A549 (cell line): ENCODE measurements around the gene ZFHX3. TPM values are rescaled to one million over a fixed set of nuclear protein-coding genes. Genes with fewer than 3 reads are reported as not detected.

Source experiments
- ATAC-seq, 2 experiments: fragments of 200-7000 bp in 1 of 2; fragments of >200 bp in 1 of 2; cut with Nextera tagmentation in 1 of 2; cut with Tn5 transposase in 1 of 2; 3 replicates each; pipeline versions ENCODE4 v1.8.0 to v1.9.1; 2018 to 2020; ENCODE audit warnings: mild to moderate bottlenecking in 1 of 2, moderate library complexity in 1 of 2
- CTCF ChIA-PET: fragments of 300-600 bp; sonication (Branson Sonifier 250); formaldehyde crosslinking; extraction: SDS; loops from one replicate; lab custom pipeline; 2021; ENCODE audit warnings: antibody characterized with exemption, inconsistent platforms; lab: Yijun Ruan, JAX
- POLR2A ChIA-PET: fragments of 350-600 bp; formaldehyde crosslinking; extraction: SDS; loops from one replicate; lab custom pipeline; 2021; ENCODE audit warnings: antibody characterized with exemption, inconsistent platforms; lab: Yijun Ruan, JAX
- DNase-seq, 2 experiments: peaks; one replicate each; pipeline versions ENCODE4 v3.0.0 to v3.0.0-alpha.2; 2011 to 2016; ENCODE audit warnings: low read depth in 1 of 2, low spot score in 1 of 2
- FAIRE-seq: peaks from 2 replicates; lab custom pipeline; 2011; peaks lifted over from hg19 to GRCh38; lab: Jason Lieb, UNC
- H3K27ac ChIP-seq, 2 experiments: fragments of >200 bp; sonication (Bioruptor Twin); formaldehyde crosslinking; 3 replicates each; pipeline ENCODE4 v1.5.1; 2016 to 2017
- H3K4me1 ChIP-seq: fragments of >200 bp; sonication (Bioruptor Twin); formaldehyde crosslinking; 3 replicates; pipeline ENCODE4 v1.6.1; 2016
- H3K4me2 ChIP-seq: fragments of >200 bp; sonication (Bioruptor Twin); formaldehyde crosslinking; 3 replicates; pipeline ENCODE4 v1.6.1; 2016
- H3K4me3 ChIP-seq: fragments of >200 bp; sonication (Bioruptor Twin); formaldehyde crosslinking; 3 replicates; pipeline ENCODE4 v1.5.1; 2016
- H3K9me3 ChIP-seq: fragments of >200 bp; sonication (Bioruptor Twin); formaldehyde crosslinking; 3 replicates; pipeline ENCODE4 v1.6.1; 2016
- ATOH8 ChIP-seq: fragments of 250-450 bp; sonication (Bioruptor Pico); IDR thresholded peaks from 2 replicates; pipeline ENCODE4 v1.5.0; 2020; ENCODE audit warnings: low read depth, mild to moderate bottlenecking, moderate library complexity
- BCL3 ChIP-seq: fragments of >200 bp; sonication (Bioruptor Twin); formaldehyde crosslinking; IDR thresholded peaks from 3 replicates; pipeline ENCODE4 v1.6.1; 2016
- CHD4 ChIP-seq: fragments of 200-600 bp; sonication (generic); IDR thresholded peaks from 2 replicates; pipeline ENCODE4 v1.6.1; 2016; ENCODE audit warnings: antibody characterized with exemption, mild to moderate bottlenecking, borderline replicate concordance
- EHF ChIP-seq: fragments of 250-450 bp; sonication (Bioruptor Pico); IDR thresholded peaks from 2 replicates; pipeline ENCODE4 v1.5.0; 2020; ENCODE audit warnings: mild to moderate bottlenecking
- ELK1 ChIP-seq: fragments of 150-350 bp; IDR thresholded peaks from 2 replicates; pipeline ENCODE4 v1.6.1; 2014; ENCODE audit warnings: low read depth, mild to moderate bottlenecking, low read length
- FOSL2 ChIP-seq, 2 experiments: fragments of 450-650 bp in 1 of 2; fragments of >200 bp in 1 of 2; sonication (Bioruptor Twin) in 1 of 2; formaldehyde crosslinking; IDR thresholded peaks; 2 replicates each; pipeline versions ENCODE4 v1.5.0 to v1.6.1; 2016 to 2020; ENCODE audit warnings: mild to moderate bottlenecking in 1 of 2, moderate library complexity in 1 of 2
- FOXS1 ChIP-seq: fragments of 250-450 bp; sonication (Bioruptor Pico); IDR thresholded peaks from 2 replicates; pipeline ENCODE4 v1.5.0; 2020; ENCODE audit warnings: mild to moderate bottlenecking, moderate library complexity
- HEYL ChIP-seq: fragments of 250-450 bp; sonication (Bioruptor Pico); IDR thresholded peaks from 2 replicates; pipeline ENCODE4 v1.8.0; 2021; ENCODE audit warnings: mild to moderate bottlenecking, moderate library complexity
- HOXA7 ChIP-seq: fragments of 250-450 bp; sonication (Bioruptor Pico); IDR thresholded peaks from 2 replicates; pipeline ENCODE4 v1.5.0; 2020; ENCODE audit warnings: mild to moderate bottlenecking, moderate library complexity
- JUN ChIP-seq, 2 experiments: fragments of >200 bp; sonication (Bioruptor Twin); formaldehyde crosslinking; IDR thresholded peaks; 2 replicates in 1 of 2; 3 replicates in 1 of 2; pipeline ENCODE4 v1.6.1; 2016 to 2017
- MAFK ChIP-seq: fragments of 450-650 bp; IDR thresholded peaks from 2 replicates; pipeline ENCODE4 v1.6.1; 2014; ENCODE audit not compliant: partially characterized antibody
- MAZ ChIP-seq: fragments of 150-350 bp; IDR thresholded peaks from 2 replicates; pipeline ENCODE4 v1.6.1; 2014; ENCODE audit warnings: antibody characterized with exemption, low read depth, low read length, borderline replicate concordance
- MYC ChIP-seq: IDR thresholded peaks from 2 replicates; pipeline ENCODE4 v1.6.1; 2012; ENCODE audit warnings: mild to moderate bottlenecking, inconsistent platforms, low read length, improper control_type of control experiment, borderline replicate concordance
- NPAS2 ChIP-seq: fragments of 250-450 bp; sonication (Bioruptor Pico); IDR thresholded peaks from 2 replicates; pipeline ENCODE4 v1.8.0; 2022; ENCODE audit warnings: mild to moderate bottlenecking, moderate library complexity, borderline replicate concordance
- NR3C1 ChIP-seq: fragments of >200 bp; sonication (Bioruptor Twin); formaldehyde crosslinking; IDR thresholded peaks from 3 replicates; pipeline ENCODE4 v1.6.1; 2017
- POLR2A ChIP-seq: IDR thresholded peaks from 2 replicates; pipeline ENCODE4 v1.6.1; 2012; ENCODE audit warnings: mild to moderate bottlenecking, low read length
- RCOR1 ChIP-seq: fragments of 150-350 bp; IDR thresholded peaks from 2 replicates; pipeline ENCODE4 v1.6.1; 2014; ENCODE audit warnings: antibody characterized with exemption, low read length, low read depth
- SREBF2 ChIP-seq: fragments of 450-650 bp; IDR thresholded peaks from 2 replicates; pipeline ENCODE4 v1.6.1; 2014; ENCODE audit warnings: mild to moderate bottlenecking, moderate library complexity
- TFCP2L1 ChIP-seq: fragments of 250-450 bp; sonication (Bioruptor Pico); IDR thresholded peaks from 2 replicates; pipeline ENCODE4 v1.5.0; 2021; ENCODE audit warnings: mild to moderate bottlenecking
- ZC3H11A ChIP-seq: fragments of 450-650 bp; IDR thresholded peaks from 2 replicates; pipeline ENCODE4 v1.6.1; 2014; ENCODE audit warnings: antibody characterized with exemption, mild to moderate bottlenecking
- WGBS: methylation state at CpG from one replicate; pipeline ENCODE4 v1.1.6; 2017; ENCODE audit errors: missing lambda C conversion rate; 5-methylcytosine and 5-hydroxymethylcytosine counted together
- polyA plus RNA-seq, 4 experiments: library from polyadenylated mRNA; depleted of rRNA in 3 of 4; stranded (reverse); fragments of >200 nt; fragmentation: RNase III in 1 of 4; extraction: RNeasy Plus Mini Kit Qiagen cat#74134 plus additional on column Dnase treatment in 1 of 4; gene quantifications; 2 replicates in 3 of 4; 3 replicates in 1 of 4; pipeline ENCODE4 v1.2.3, GENCODE V29; 2011 to 2017
- TF ChIP-seq, protein P1 (sequence below): IDR thresholded peaks from 2 replicates; pipeline ENCODE4 v1.6.1; 2012; ENCODE audit warnings: low read depth, borderline replicate concordance

The ZFHX3 gene
- polyA plus RNA-seq, 2 of the 4 experiments (the other 2 are of a cell fraction) = 3.9 to 6.5 TPM

DNA sequence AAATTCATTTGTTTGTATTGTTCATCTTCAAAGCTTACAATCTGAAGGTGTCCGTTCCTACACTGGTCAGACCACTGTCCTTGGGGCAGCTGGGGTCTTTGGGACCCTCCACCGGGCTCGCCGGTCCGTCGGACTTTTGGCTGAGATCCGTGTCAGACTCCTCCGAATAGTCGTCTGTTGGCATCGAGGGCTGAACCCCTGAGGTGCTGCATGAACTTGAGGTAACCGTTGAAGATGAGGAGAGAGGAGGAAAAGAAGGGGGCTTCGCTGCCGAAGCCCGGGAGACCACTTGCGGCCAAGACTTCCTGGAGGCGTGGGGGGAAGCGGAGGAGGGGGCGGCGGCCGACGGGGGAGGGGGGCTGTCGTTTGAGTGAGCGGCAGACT lies 260.8 kb downstream of the ZFHX3 start (continued):
- TF ChIP-seq SREBF2 = no peak

DNA sequence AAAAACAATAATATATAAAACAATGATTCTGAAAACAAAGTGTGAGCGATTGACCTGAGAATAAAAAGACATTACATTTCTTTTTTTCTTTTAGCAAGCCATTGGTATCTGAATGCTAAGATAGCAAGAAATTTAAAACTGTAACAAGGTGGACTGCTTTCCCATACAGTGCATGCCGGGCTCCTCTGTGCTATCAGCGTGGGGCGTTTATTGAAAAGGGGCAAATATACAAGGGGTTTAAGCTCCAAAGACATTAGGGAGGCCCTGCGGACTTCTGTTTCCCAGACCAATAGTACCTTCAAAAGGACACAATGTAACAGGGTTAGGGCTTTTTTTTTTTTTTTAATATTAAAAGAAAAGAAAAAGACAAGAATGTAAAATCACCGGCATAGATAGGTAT lies 261.3 kb downstream of the ZFHX3 start:
- H3K4me2 ChIP-seq = no peak overlapping the region
- ATAC-seq (no peak), DNase-seq (no peak), FAIRE-seq (no peak)
- H3K4me1 ChIP-seq = peaks cover 13% of the 10 kb centered on the region; the same call in 2 of the 3 replicates
- WGBS = 95% methylated on average over 6 of the region's 6 CpGs
- TF ChIP-seq MAZ (no peak), EHF (no peak), FOXS1 (no peak), HOXA7 (CRISPR knock-in tag) (no peak), POLR2A (no peak), NR3C1 (no peak), MAFK (no peak), NPAS2 (CRISPR knock-in tag) (no peak), HEYL (CRISPR knock-in tag) (no peak), ELK1 (no peak)
- TF ChIP-seq, protein P1, sequence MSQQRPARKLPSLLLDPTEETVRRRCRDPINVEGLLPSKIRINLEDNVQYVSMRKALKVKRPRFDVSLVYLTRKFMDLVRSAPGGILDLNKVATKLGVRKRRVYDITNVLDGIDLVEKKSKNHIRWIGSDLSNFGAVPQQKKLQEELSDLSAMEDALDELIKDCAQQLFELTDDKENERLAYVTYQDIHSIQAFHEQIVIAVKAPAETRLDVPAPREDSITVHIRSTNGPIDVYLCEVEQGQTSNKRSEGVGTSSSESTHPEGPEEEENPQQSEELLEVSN = no peak
- ChIA-PET CTCF (interaction anchor here (0.7 kb wide), 1 partner anchor 9 kb away, joined by 3 read pairs; no protein-coding TSS in a partner anchor), POLR2A (interaction anchor here (0.6 to 0.7 kb wide), 2 partner anchors 15 to 284 kb away, joined by 3 to 4 read pairs; no protein-coding TSS in a partner anchor)
- H3K9me3 ChIP-seq = no peaks in the 10 kb centered on the region
- H3K27ac ChIP-seq = no peak overlapping the region
- no peak overlapping the region for H3K4me3 ChIP-seq

GRCh38 chr16:72785886-72786285 lies 262.0 kb downstream of the ZFHX3 start:
- WGBS = 87% methylated on average over 3 of the region's 3 CpGs
- Histone ChIP-seq H3K27ac (no peak overlapping the region), H3K9me3 (no peaks in the 10 kb centered on the region), H3K4me3 (no peak overlapping the region), H3K4me1 (peaks cover 13% of the 10 kb centered on the region; the same call in 2 of the 3 replicates), H3K4me2 (no peak overlapping the region)
- ChIA-PET CTCF (no interaction called here), POLR2A (interaction anchor here (0.5 to 0.6 kb wide), 2 partner anchors 283 to 746 kb away, joined by 3 to 6 read pairs; no protein-coding TSS in a partner anchor)
- DNase-seq (no peak), ATAC-seq (no peak), FAIRE-seq (no peak)
- TF ChIP-seq FOSL2 (IDR thresholded peaks at IDR 0.05) (no peak), FOSL2 (CRISPR knock-in tag; IDR thresholded peaks at IDR 0.05) (no peak), MYC (no peak), ZC3H11A (no peak), RCOR1 (no peak), JUN (IDR thresholded peaks at IDR 0.05) (no peak)

DNA sequence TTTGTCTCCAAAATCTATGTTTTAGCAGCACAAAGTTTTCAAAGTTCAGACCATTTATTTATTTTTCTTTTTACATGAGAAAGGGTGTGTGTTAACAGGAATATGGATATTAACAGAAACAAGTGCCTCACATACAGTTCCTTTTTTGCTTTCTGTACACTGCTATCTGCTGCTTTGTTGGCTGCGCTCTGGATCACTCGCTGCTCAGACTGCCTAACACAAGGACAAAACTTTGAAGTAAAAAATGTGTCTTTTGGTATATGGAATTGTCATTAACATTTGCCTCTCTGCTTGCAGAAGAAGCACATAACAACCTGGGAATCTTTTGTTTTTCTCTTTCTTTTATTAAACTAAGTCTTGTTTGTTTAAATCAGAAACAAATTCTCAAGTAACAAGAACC lies 262.8 kb downstream of the ZFHX3 start:
- CTCF ChIA-PET = interaction anchor here (1.1 kb wide), 1 partner anchor 1106 kb away, joined by 3 read pairs; no protein-coding TSS in a partner anchor

More for the DNA sequence above, 262.8 kb downstream of the ZFHX3 start:
- POLR2A ChIA-PET = no interaction called here
- peaks cover 13% of the 10 kb centered on the region; the same call in 2 of the 3 replicates for H3K4me1 ChIP-seq
- no peaks in the 10 kb centered on the region for H3K9me3 ChIP-seq
- ATAC-seq = no peak
- H3K27ac ChIP-seq = no peak overlapping the region
- TF ChIP-seq ATOH8 (CRISPR knock-in tag) (no peak), CHD4 (no peak), TFCP2L1 (no peak), POLR2A (no peak), BCL3 (no peak)
- TF ChIP-seq, all 56 proteins: peak for 0
- FAIRE-seq (no peak), DNase-seq (no peak)
- H3K4me2 ChIP-seq = no peak overlapping the region
- 93% methylated on average over 2 of the region's 2 CpGs for WGBS
- H3K4me3 ChIP-seq = no peak overlapping the region
